ENCODE data around the gene CUL5. TPM values are rescaled to one million over a fixed set of nuclear protein-coding genes. Genes with fewer than 3 reads are reported as not detected.

Gene CUL5
- total RNA-seq, 1 donor from 2014 or later: 51.7 TPM

DNA sequence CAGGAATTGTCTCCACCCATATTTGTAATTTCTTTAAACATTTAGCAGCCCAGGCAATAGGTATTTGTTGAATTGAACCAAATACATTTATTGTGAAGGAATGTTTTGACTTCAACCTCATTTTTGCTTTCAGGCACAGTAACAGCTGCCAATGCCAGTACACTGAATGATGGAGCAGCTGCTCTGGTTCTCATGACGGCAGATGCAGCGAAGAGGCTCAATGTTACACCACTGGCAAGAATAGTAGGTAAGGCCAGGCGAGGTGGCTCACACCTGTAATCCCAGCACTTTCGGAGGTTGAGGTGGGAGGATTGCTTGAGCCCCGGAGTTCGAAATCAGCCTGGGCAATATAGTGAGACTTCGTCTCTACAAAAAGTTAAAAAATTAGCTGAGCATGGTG lies 133.6 kb downstream of the CUL5 start:
- Mint-ChIP-seq H3K27ac (no peak overlapping the region), H3K9me3 (no peaks in the 10 kb centered on the region), H3K27me3 (ENCODE audit: low read depth) (no peaks in the 10 kb centered on the region), H3K4me1 (no peaks in the 10 kb centered on the region), H3K36me3 (peaks cover 40% of the 10 kb centered on the region), H3K4me3 (no peak overlapping the region)
- DNase-seq (ENCODE audit: low spot score in 2 of 2, unreplicated experiment in 2 of 2): no peak
- TF ChIP-seq CTCF (IDR thresholded peaks at IDR 0.05; ENCODE audit: unreplicated experiment): no peak

- Mint-ChIP-seq H3K36me3 (peaks cover 40% of the 10 kb centered on the region), H3K27ac (no peak overlapping the region), H3K4me3 (no peak overlapping the region), H3K4me1 (peaks cover 2% of the 10 kb centered on the region), H3K27me3 (ENCODE audit: low read depth) (no peaks in the 10 kb centered on the region), H3K9me3 (no peaks in the 10 kb centered on the region)
- DNase-seq (ENCODE audit: low spot score in 2 of 2, unreplicated experiment in 2 of 2): no peak
- TF ChIP-seq CTCF (IDR thresholded peaks at IDR 0.05; ENCODE audit: unreplicated experiment): no peak
These were observed 135.9 kb downstream of the CUL5 start for GRCh38 chr11:108144615-108145014.

DNA sequence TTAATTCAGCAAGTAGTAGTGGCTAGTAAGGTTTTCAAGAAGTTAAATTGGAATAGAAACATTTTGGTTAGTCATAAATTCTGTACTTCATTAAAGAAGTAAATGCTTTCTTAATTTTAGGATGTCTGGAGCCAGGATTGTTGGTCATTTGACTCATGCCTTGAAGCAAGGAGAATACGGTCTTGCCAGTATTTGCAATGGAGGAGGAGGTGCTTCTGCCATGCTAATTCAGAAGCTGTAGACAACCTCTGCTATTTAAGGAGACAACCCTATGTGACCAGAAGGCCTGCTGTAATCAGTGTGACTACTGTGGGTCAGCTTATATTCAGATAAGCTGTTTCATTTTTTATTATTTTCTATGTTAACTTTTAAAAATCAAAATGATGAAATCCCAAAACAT lies 138.5 kb downstream of the CUL5 start:
- peaks cover 2% of the 10 kb centered on the region for H3K4me1 Mint-ChIP-seq
- H3K4me3 Mint-ChIP-seq: no peak overlapping the region
- DNase-seq (ENCODE audit: low spot score in 2 of 2, unreplicated experiment in 2 of 2): no peak

GRCh38 chr11:108148556-108148955 lies 139.9 kb downstream of the CUL5 start:
- no peak for TF ChIP-seq CTCF (IDR thresholded peaks at IDR 0.05; ENCODE audit: unreplicated experiment)
- no peak for DNase-seq (ENCODE audit: low spot score in 2 of 2, unreplicated experiment in 2 of 2)
- Mint-ChIP-seq H3K4me3 (no peak overlapping the region), H3K27ac (peak overlapping the region; percentile 74), H3K9me3 (no peaks in the 10 kb centered on the region), H3K27me3 (ENCODE audit: low read depth) (no peaks in the 10 kb centered on the region), H3K36me3 (peaks cover 47% of the 10 kb centered on the region), H3K4me1 (peaks cover 2% of the 10 kb centered on the region)

More for the DNA sequence above, 138.5 kb downstream of the CUL5 start:
- no peaks in the 10 kb centered on the region for H3K9me3 Mint-ChIP-seq
- H3K27me3 Mint-ChIP-seq (ENCODE audit: low read depth): no peaks in the 10 kb centered on the region
- peaks cover 49% of the 10 kb centered on the region for H3K36me3 Mint-ChIP-seq
- no peak for TF ChIP-seq CTCF (IDR thresholded peaks at IDR 0.05; ENCODE audit: unreplicated experiment)
- no peak overlapping the region for H3K27ac Mint-ChIP-seq

DNA sequence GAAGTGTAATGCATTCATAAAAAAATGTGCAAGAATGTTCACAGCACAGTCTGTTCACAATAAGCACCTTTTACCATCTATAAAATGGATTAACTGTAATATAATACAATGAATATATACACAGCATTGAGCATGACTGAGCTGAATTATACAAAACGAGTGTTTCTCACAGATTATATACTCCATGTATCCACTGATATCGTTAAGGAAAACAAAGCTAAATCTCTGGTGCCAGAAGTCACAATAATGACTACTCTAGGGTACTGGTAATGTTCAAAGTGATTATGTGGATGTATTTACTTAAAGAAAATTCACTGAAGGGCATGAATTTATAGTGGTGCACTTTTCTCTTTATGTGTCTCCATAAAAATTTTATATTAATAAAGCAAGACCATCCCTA lies 145.9 kb downstream of the CUL5 start:
- Mint-ChIP-seq H3K9me3 (no peaks in the 10 kb centered on the region), H3K4me1 (no peaks in the 10 kb centered on the region), H3K27ac (no peak overlapping the region), H3K36me3 (peaks cover 23% of the 10 kb centered on the region), H3K27me3 (ENCODE audit: low read depth) (no peaks in the 10 kb centered on the region), H3K4me3 (no peak overlapping the region)
- no peak for DNase-seq (ENCODE audit: low spot score in 2 of 2, unreplicated experiment in 2 of 2)
- no peak for TF ChIP-seq CTCF (IDR thresholded peaks at IDR 0.05; ENCODE audit: unreplicated experiment)

Other genes with a start within 250 kb of the CUL5 start
- gene SLC35F2, start 150.1 kb upstream of the CUL5 start, total RNA-seq: 11.9 to 14.5 TPM (median 12.7 TPM) in 3 replicates
- gene RAB39A, start 80.5 kb upstream of the CUL5 start, total RNA-seq: 0.36 to 0.41 TPM in 2 of 3 replicates, not detected in the other
- 27.2 to 33.2 TPM (median 32.2 TPM) in 3 replicates for gene ACAT1, start 112.7 kb downstream of the CUL5 start, total RNA-seq
- 16.4 to 18.8 TPM (median 17.7 TPM) in 3 replicates for gene NPAT, start 213.7 kb downstream of the CUL5 start, total RNA-seq
- 73.3 to 81.6 TPM (median 78.0 TPM) in 3 replicates for gene ATM, start 214.2 kb downstream of the CUL5 start, total RNA-seq